HG02763 (cell line): ENCODE results near the gene NPIPB5.
"Not testable (repeated sequence)": the region's sequence is repeated elsewhere in the genome, so short reads cannot be mapped to it uniquely, and the experiment has no call there.

ENCODE experiments used
- ATAC-seq: cut with Tn5 transposase; IDR thresholded peaks from one replicate; pipeline ENCODE4 v1.9.1; 2021; ENCODE audit warnings: mild to moderate bottlenecking, moderate library complexity; ENCODE audit not compliant: unreplicated experiment

Gene NPIPB5

GRCh38 chr16:22510591-22510990, at the start of gene NPIPB5:
Gene NPIPB5, plus strand, starts transcription at chr16:22510891. Its CDS starts 2,911 bp downstream, at chr16:22513802.
- ATAC-seq: not testable (repeated sequence)

GRCh38 chr16:22468846-22469245, 41.8 kb upstream of the NPIPB5 start:
- not testable (repeated sequence) for ATAC-seq

- ATAC-seq: not testable (repeated sequence)
Observed at GRCh38 chr16:22537996-22538395, 27.3 kb downstream of the NPIPB5 start.

GRCh38 chr16:22544809-22545208, 34.1 kb downstream of the NPIPB5 start:
- ATAC-seq: not testable (repeated sequence)

- not testable (repeated sequence) for ATAC-seq
Observed at GRCh38 chr16:22546630-22547029, 35.9 kb downstream of the NPIPB5 start.

- not testable (repeated sequence) for ATAC-seq
Observed at GRCh38 chr16:22547170-22547765, 36.6 kb downstream of the NPIPB5 start.

GRCh38 chr16:22549853-22550252, 39.2 kb downstream of the NPIPB5 start:
- not testable (repeated sequence) for ATAC-seq

GRCh38 chr16:22551143-22551542, 40.5 kb downstream of the NPIPB5 start:
- not testable (repeated sequence) for ATAC-seq

GRCh38 chr16:22551651-22552050, 41.0 kb downstream of the NPIPB5 start:
- ATAC-seq: not testable (repeated sequence)

- not testable (repeated sequence) for ATAC-seq
Observed at GRCh38 chr16:22556759-22557158, 46.1 kb downstream of the NPIPB5 start.
